Fibroblast of skin of back (primary cell): ENCODE data around the gene GSC.
"Not testable (repeated sequence)": the region's sequence is repeated elsewhere in the genome, so short reads cannot be mapped to it uniquely, and the experiment has no call there.

Experiments
- DNase-seq: peaks from one replicate; pipeline ENCODE4 v3.0.0-alpha.2; 2013

GSC gene

DNA sequence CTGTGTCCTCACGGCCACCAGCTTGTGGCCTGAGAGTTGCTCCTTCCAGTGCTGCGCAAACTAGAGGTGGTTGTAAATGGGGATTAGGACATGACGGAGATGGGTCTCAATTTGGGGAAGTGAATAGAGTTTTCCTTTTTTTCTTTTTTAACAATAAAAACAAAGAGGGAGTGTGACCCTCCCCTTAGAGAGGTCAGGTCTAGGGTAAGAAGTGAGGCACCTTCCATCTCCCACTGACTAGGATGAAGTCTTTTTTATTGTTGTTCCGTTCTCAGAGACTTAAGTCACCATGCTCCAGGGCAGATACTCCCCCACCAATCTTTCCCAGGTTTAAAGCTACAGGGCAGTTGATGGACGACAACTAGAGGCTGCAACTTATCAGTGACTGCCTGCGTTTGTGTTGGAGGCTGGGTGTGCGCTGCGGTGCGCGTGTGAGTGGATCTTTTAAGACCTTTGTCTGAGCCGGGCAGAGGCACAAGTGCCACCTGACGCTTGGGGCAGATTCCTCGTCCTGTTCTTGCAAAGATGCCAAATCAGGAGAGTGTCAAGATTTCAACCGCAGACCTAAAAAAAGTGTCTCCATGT, 2.1 kb upstream of the GSC start:
- DNase-seq, result no peak

DNA sequence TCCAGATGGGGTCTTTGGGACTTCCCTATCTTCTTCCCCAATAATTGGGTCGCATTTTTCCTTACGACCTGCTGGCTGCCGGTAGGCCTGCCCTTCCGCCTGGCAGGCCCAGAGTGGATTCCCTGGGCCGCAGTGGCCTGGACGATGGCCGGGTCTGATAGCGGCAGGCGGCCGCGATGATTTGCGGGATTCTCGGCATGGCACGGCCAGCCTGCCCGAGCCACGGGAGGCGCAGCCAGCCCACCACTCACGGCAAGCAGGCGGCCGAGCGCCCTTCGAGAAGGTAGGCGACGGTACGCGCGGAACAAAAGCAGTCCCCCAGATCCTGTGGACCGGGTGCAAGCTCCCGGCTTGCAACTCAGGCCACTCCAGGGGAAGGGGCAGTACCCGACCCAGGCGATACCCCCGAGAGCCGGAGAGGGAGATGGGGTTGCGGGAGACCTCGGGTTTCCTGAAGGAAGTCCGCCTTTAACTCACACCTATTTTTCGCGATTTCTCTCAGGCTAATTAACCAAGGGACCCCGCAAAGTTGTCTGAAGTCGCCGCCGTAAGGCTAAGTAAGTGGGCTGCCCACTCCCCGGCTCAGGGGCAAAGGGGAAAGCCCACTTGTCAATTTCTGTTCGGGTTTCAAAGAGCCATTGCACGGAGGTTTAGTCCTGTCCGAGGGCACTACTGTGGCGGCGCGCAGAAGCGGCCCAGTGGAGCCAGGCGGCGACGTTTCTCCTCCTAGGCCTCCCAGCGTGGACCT, 1.4 kb upstream of the GSC start:
- no peak for DNase-seq

GRCh38 chr14:94770815-94771157, 873 bp upstream of the GSC start:
- DNase-seq, result no peak

- DNase-seq, result no peak
Observed at GRCh38 chr14:94770251-94770749, 387 bp upstream of the GSC start.

DNA sequence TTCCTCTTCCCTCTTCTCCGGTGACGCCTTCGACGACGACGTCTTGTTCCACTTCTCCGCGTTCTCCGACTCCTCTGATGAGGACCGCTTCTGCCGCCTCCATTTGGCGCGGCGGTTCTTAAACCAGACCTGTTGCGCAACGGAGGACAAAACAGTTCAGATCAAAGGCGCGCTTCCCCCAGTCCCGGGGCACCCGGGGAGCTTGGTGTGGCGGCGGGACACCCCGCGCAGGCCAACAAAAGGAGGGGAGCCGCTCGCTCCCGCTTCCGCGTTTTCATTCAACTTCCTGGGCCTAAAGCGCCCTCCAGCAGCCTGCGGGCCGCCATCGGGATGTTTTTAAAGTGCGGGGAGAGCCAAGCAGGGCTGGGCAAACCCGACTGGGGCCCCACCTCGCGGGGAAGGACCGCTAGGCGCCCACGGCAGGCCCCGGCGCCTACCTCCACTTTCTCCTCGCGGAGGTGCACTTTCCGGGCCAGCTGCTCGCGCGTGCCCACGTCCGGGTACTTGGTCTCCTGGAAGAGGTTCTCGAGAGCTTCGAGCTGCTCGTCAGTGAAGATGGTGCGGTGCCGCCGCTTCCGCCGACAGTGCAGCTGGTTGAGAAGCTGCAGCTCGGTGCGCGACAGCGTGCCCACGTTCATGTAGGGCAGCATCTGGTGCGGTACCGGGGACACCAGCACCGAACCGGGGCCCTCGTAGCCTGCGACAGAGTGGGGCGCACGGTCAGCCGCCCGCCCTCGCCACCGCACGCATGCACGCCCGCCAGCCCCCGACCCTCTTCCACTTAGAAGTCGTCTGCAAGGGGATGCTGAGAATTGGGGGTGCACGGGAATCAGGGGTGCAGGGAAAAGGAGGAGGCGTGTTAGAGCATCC, 1.2 kb downstream of the GSC start:
- DNase-seq, result no peak

GRCh38 chr14:94768141-94768520, 1.8 kb downstream of the GSC start:
- DNase-seq, result no peak

GRCh38 chr14:94767321-94767878, 2.5 kb downstream of the GSC start:
- DNase-seq, result no peak

DNA sequence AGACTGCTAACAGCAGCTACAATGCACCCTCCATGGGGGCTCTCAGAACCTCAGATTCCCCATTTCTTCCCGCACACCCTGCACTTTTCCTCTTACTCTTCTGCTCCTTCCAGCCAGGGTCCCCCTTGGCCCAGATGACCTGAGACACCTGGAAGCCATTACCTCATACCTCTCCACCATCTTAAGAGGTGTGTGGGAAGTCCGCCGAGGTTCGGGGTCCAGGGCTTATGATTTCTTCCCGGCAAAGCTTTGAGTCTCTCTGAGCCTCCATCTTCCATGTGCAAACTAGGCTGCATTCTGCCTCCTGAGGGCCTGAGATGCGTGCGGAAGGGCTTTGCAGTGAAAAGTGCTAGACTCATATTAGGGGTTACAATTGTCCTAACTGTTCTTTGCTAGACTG, 5.3 kb downstream of the GSC start:
- DNase-seq, result no peak

DNA sequence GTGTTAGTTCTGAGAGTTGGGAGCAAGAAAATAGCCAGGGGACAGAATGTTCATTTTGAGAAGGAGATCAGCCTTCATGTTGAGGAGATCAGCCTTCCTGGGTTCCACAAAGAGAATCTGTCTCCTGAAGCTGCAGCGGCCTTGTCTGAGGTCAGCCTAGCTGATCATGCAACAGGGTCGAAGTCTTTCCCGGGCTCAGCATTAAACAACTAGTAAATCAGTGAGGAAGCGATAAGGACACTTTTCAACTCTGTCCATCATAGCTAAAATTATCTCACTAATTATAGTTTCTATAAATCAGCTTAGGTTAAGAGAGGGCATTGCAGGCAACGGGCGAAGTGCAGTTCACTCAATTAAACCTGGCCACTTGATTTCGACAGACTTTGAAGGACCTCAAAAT, 7.5 kb downstream of the GSC start:
- DNase-seq, result no peak

DNA sequence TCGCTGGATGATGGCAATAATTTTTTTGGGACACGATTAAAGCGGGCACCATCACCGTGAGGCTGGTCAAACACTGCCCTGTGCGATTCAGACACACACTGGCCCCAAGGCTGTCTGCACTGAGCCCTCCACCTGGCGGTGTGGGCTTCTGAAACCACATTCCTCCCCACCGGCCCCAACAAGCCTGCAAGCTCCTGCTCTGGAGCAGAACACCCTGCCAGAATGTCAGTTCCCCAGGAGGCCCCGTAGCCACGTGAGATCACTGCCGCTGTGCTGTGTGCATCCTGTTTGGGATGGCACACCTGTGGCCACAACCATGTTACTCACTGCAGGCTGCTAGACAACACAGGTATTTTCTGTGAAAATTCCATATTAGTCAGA, 7.9 kb downstream of the GSC start:
- no peak for DNase-seq

- DNase-seq, result no peak
Observed at GRCh38 chr14:94761348-94761996, 8.4 kb downstream of the GSC start.

DNA sequence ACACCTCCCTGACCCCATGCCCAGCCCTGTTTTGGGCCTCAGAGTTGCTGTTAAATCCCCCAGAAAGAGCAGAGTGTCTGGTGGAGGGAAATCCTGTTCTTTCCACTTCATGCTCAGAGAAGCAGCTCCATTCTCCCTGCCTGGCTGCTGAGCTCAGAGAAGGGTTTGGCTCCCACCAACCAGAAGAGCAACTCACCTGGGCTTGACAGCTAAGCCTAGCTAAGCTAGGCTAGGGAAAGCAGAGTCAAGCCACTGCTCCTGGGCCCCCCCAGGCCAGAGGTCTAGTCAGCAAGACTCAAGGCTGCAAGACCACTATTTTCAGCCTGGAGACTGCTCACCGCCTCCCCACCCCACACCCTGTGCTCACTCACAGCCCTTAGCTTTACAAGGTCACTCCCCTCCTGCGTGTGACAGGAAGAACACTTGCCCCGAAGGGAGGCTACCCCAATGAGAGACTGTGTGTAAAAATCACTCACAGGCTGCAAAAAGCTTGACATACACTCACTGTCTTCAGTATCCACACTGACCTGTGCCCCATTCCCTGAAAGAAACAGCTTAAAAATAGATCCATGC, 13.5 kb downstream of the GSC start:
- DNase-seq, result no peak

- DNase-seq, result no peak
Observed at GRCh38 chr14:94754391-94754942, 15.4 kb downstream of the GSC start.

DNA sequence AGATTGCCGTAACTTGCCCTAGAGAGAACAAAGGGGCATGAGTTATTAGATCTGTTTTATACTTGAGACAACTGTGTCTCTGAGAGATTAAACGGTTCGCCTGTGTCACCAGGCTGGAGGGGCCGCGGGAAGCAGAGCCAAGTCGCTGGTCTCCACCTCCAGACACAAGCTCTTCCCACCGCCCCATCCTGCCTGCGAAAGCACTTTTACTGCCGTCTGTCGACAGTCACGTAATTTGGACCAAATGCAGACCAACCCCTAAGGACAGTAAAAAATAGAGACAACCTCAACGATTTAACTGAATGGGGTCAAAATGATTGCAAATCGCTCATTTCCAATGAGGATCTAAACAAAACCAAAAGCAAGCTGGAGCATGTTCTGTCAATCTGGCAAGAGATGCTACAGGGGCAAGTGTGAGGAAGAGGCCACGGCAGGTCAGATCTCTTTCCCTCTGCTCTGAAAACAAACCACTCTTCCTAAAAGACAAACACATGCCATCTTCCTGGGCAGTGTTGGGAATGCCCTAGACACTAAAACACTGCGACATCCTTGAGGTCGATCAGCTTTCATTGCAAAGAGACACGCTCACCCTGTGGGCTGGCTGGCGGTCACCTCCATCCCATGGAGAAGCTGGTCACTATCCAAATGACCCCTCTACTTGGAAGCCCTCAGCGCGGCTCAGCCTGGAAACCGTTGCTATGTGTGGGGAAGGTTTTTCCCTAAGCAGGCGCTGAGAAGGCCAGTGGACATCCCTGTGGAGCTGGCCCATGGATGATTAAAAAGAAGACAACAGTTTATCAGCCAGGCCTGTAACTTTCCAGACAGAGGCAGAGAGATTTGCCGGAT, 17.1 kb downstream of the GSC start:
- no peak for DNase-seq

GRCh38 chr14:94751956-94752355, 18.0 kb downstream of the GSC start:
- no peak for DNase-seq

DNA sequence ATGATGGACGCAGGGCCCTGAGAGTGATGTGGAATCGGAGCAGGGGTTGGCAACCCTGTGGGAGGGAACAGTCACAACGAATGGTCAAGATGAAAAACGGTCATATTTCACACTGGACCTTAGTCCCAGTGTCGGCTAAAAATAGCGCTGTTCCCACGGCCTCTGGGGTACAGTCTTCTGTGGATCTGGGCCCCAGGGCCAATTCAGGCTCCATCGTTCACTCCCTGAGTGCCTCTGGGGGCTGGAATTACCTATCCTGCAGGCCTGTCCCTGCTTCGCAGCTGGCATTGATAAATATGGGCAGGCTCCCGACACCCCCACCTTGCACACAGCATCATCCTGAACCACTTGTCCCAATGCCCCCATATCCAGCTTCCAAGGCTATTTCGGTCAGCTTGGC, 18.6 kb downstream of the GSC start:
- DNase-seq, result no peak

- no peak for DNase-seq
Observed at GRCh38 chr14:94750371-94750770, 19.5 kb downstream of the GSC start.

DNA sequence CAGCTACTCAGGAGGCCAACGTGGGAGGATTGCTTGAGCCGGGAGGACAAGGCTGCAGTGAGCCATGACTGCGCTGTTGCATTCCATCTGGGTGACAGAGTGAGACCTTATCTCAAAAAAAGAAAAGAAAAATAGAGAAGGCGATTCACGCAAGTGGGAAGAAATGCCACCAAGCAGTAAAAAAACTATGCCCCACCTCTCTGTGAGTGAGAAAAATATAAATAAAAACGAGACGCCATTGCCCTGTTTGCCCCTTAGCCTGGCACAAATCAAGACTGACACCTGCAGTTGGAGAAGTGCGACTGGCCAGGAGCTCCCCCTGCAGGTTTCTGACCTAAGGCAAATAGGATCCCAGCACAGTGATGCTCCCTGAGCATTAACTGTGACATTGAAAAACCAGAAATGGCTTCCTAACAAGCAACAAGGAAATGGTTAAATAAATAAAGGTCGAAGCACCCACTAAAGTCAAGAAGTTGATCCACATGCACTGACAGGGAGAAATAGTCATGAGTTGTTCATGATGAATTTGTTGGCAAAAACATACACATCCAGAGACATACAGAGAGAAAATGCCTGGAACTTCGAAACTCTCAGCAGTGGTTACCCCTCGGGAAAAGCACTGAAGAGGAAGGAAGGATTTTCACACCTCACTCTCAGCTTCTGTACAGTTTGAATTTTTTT, 21.1 kb downstream of the GSC start:
- no peak for DNase-seq

DNA sequence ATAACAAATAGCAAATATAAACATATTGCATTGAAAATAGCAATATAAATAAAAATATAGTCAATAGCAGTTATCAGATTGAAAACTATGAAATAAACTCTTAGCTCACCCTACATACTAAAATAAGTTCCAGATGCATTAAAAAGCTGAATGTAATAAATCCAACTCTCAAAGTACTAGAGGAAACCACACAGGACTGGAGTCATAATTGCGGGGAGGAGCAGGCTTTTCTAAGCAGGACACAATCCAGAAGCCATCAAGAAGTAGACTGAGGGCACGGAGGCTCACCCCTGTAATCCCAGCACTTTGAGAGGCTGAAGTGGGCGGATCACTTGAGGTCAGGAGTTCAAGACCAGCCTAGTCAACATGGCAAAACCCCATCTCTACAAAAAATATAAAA, 22.2 kb downstream of the GSC start:
- no peak for DNase-seq

DNA sequence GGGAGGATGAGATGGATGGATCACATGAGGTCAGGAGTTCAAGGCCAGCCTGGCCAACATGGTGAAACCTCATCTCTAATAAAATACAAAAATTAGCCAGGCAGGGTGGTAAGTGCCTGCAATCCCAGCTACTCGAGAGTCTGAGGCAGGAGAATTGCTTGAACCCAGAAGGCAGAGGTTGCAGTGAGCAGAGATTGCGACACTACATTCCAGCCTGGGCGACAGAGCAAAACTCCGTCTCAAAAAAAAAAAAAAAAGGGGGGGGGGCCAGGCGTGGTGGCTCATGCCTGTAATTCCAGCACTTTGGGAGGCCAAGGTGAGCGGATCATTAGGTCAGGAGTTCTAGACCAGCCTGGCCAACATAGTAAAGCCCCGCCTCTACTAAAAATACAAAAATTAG, 22.8 kb downstream of the GSC start:
- not testable (repeated sequence) for DNase-seq

GRCh38 chr14:94746131-94746530, 23.8 kb downstream of the GSC start:
- DNase-seq, result no peak
